ENCODE data around the gene BEND3. TPM values are rescaled to one million over a fixed set of nuclear protein-coding genes. Genes with fewer than 3 reads are reported as not detected.

The BEND3 gene
- total and polyA plus RNA-seq, 7 donors: 0.52 to 3.8 (median 1.7) TPM

DNA sequence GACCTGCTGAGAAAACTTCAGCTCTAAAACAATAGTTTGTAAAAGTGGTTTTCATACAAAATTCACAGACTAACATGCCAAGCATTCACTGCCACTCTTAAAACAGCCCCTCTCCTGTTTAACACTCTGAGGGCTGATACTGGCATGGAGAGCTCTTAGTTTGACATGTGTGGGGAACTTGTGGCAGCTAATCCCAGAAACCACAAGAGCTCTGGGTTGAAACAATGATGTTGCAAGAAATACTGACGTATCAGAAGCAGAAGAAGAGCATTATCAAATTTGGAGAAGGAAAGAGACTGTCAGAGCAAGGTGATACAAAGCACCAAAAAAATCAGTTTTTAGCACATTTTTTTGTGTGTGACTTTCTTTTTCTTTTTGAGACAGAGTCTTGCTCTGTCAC lies 5.1 kb downstream of the BEND3 start:
- WGBS, 3 donors: 83 to 96% (median 85%) methylated on average over 1 of the region's 1 CpG

DNA sequence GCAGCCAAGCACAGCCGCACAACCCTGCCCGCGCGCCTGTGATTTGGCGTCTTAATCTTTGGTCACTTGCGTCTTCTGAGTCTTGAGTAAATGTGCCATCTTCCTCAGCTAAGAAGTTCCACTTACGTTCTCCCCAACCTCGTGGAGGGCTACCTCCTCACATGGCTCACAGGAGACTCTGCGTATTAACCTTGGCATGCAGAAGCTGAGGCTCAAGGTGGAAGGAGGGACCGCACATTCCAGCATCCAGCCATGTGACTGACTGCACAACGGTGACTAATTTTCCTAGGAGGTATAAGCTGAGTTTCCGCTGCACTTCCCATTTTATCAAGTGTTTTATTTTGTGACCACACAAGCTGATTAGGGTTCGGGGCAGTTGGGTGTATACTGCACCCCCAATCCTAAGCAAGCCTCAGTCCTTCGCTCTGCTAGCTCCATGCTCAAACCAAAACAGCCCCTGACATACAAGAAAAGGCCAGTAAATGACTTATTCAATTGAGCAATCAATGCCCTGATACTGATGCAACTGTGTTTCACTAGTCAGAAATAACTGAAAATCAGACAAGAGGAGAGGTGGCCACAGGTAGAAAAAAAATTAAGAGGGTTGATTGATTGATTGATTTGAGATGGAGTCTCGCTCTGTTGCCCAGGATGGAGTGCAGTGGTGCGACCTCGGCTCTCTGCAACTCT lies 7.0 kb downstream of the BEND3 start:
- intact Hi-C loops (cut with DNase I): no loop called here
- 85 to 91% (median 87%) methylated on average over 17 of the region's 17 CpGs for WGBS, 3 donors
- ATAC-seq (no peak), DNase-seq (no peak)
- H3K27ac ChIP-seq: no peak overlapping the region
- H3K4me3 ChIP-seq: no peak overlapping the region
- H3K4me1 ChIP-seq: no peaks in the 10 kb centered on the region
- TF ChIP-seq, protein P1, sequence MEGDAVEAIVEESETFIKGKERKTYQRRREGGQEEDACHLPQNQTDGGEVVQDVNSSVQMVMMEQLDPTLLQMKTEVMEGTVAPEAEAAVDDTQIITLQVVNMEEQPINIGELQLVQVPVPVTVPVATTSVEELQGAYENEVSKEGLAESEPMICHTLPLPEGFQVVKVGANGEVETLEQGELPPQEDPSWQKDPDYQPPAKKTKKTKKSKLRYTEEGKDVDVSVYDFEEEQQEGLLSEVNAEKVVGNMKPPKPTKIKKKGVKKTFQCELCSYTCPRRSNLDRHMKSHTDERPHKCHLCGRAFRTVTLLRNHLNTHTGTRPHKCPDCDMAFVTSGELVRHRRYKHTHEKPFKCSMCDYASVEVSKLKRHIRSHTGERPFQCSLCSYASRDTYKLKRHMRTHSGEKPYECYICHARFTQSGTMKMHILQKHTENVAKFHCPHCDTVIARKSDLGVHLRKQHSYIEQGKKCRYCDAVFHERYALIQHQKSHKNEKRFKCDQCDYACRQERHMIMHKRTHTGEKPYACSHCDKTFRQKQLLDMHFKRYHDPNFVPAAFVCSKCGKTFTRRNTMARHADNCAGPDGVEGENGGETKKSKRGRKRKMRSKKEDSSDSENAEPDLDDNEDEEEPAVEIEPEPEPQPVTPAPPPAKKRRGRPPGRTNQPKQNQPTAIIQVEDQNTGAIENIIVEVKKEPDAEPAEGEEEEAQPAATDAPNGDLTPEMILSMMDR (IDR thresholded peaks at IDR 0.05): no peak
- H3K27me3 ChIP-seq (ENCODE audit: insufficient read depth in 3 of 3, low read length in 2 of 3): no peaks in the 10 kb centered on the region
- no peaks in the 10 kb centered on the region for H3K9me3 ChIP-seq
- no peaks in the 10 kb centered on the region for H3K36me3 ChIP-seq (ENCODE audit: insufficient read depth in 1 of 2, low read depth in 1 of 2)

More for the DNA sequence above, 5.1 kb downstream of the BEND3 start:
- ATAC-seq: no peak
- no peak for DNase-seq
- Histone ChIP-seq H3K27me3 (ENCODE audit: insufficient read depth in 3 of 3, low read length in 2 of 3) (no peaks in the 10 kb centered on the region), H3K4me3 (no peak overlapping the region), H3K4me1 (peaks cover 6% of the 10 kb centered on the region), H3K9me3 (no peaks in the 10 kb centered on the region), H3K27ac (no peak overlapping the region), H3K36me3 (ENCODE audit: insufficient read depth in 1 of 2, low read depth in 1 of 2) (no peaks in the 10 kb centered on the region)
- TF ChIP-seq, protein P1 (IDR thresholded peaks at IDR 0.05): no peak
- intact Hi-C loops (cut with DNase I): loop anchor here (5.0 kb wide), 2 partner anchors 33 to 83 kb away; partner anchors contain the start of gene MTRES1 (in 1 of the 2)

DNA sequence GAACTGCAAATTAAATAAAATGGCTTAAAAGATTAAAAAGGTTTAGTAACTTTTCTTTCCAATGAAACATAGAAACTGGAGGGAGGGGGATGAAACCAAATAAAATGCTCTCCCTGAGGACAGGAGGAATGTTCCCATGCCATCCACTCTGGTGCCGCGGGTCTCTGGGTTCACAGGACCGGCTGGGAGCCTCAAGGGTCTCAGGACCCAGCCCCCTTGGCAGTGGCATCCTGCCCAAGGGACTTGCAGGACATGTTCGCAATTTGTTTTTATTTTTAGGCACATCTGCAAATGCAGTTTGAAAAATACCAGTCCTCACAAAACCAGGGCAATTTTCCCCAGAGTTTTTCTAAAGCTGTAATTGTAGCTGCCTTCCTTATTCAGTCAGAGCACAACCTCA lies 7.5 kb downstream of the BEND3 start:
- H3K27me3 ChIP-seq (ENCODE audit: insufficient read depth in 3 of 3, low read length in 2 of 3): no peaks in the 10 kb centered on the region
- DNase-seq (no peak), ATAC-seq (no peak)
- H3K4me1 ChIP-seq: no peaks in the 10 kb centered on the region
- H3K36me3 ChIP-seq (ENCODE audit: insufficient read depth in 1 of 2, low read depth in 1 of 2): no peaks in the 10 kb centered on the region
- H3K27ac ChIP-seq: no peak overlapping the region
- intact Hi-C loops (cut with DNase I): no loop called here
- no peaks in the 10 kb centered on the region for H3K9me3 ChIP-seq
- TF ChIP-seq, protein P1 (IDR thresholded peaks at IDR 0.05): no peak
- WGBS, 3 donors: 80 to 83% (median 82%) methylated on average over 4 of the region's 4 CpGs
- H3K4me3 ChIP-seq: no peak overlapping the region

DNA sequence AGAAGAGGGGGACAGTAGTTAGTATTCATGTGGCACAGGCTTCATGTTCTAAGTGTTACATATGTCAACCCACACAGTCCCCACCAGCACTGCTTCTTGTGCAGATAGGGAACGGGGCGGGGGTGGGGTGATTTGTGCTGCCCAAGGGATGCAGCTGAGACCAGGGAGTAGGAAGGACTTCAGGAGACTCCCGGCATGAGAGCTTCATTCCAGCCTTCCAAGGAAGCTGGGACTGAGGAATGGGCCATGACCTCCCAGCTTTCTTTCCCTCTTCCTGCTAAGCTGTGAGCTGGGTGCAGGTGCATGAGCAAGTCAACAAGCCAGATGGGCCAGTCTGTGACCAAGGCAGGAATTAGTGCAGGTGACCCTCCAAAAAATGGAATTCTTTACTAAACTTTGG lies 9.2 kb downstream of the BEND3 start:
- Histone ChIP-seq H3K9me3 (no peaks in the 10 kb centered on the region), H3K27me3 (ENCODE audit: insufficient read depth in 3 of 3, low read length in 2 of 3) (no peaks in the 10 kb centered on the region), H3K36me3 (ENCODE audit: insufficient read depth in 1 of 2, low read depth in 1 of 2) (no peaks in the 10 kb centered on the region), H3K27ac (no peak overlapping the region), H3K4me1 (no peaks in the 10 kb centered on the region), H3K4me3 (no peak overlapping the region)
- ATAC-seq: no peak
- 61 to 87% (median 82%) methylated on average over 3 of the region's 3 CpGs for WGBS, 3 donors
- TF ChIP-seq, protein P1 (IDR thresholded peaks at IDR 0.05): no peak
- no peak for DNase-seq
- intact Hi-C loops (cut with DNase I): no loop called here
